HG02642 (cell line): Measurements from ENCODE around the gene PRIMPOL.
"Not testable (repeated sequence)": the region's sequence is repeated elsewhere in the genome, so short reads cannot be mapped to it uniquely, and the experiment has no call there.

ENCODE experiments used
- ATAC-seq: cut with Tn5 transposase; IDR thresholded peaks from one replicate; pipeline ENCODE4 v1.9.1; 2021; ENCODE audit warnings: mild to moderate bottlenecking; ENCODE audit not compliant: unreplicated experiment, poor library complexity

The PRIMPOL gene

GRCh38 chr4:184649026-184649970 lies at the start of gene PRIMPOL, which contains the start of gene CASP3:
Gene PRIMPOL (plus strand): TSS chr4:184649738. CDS start chr4:184657141, 7,403 bp downstream.
Gene CASP3 (minus strand): TSS chr4:184649447. CDS start chr4:184638453, 10,994 bp downstream.
- ATAC-seq, result peak; percentile 86

- not testable (repeated sequence) for ATAC-seq
These were observed 48.6 kb upstream of the PRIMPOL start for GRCh38 chr4:184600982-184601381.

- ATAC-seq, result not testable (repeated sequence)
These were observed 46.7 kb upstream of the PRIMPOL start for GRCh38 chr4:184602857-184603256.

- ATAC-seq, result not testable (repeated sequence)
These were observed 42.1 kb upstream of the PRIMPOL start for GRCh38 chr4:184607429-184607828.

- ATAC-seq, result no peak
These were observed 37.5 kb upstream of the PRIMPOL start for GRCh38 chr4:184612074-184612473.

- ATAC-seq, result no peak
These were observed 36.1 kb upstream of the PRIMPOL start for GRCh38 chr4:184613405-184613804.

- no peak for ATAC-seq
These were observed 35.0 kb upstream of the PRIMPOL start for GRCh38 chr4:184614509-184614908.

GRCh38 chr4:184616168-184616567 lies 33.4 kb upstream of the PRIMPOL start:
- not testable (repeated sequence) for ATAC-seq

GRCh38 chr4:184616633-184617551 lies 32.6 kb upstream of the PRIMPOL start:
- ATAC-seq, result peak; percentile 88

GRCh38 chr4:184617600-184618196 lies 31.8 kb upstream of the PRIMPOL start:
- no peak for ATAC-seq

- no peak for ATAC-seq
These were observed 29.2 kb upstream of the PRIMPOL start for GRCh38 chr4:184620212-184620867.

- no peak for ATAC-seq
These were observed 28.0 kb upstream of the PRIMPOL start for GRCh38 chr4:184621518-184621917.

GRCh38 chr4:184624504-184624903 lies 25.0 kb upstream of the PRIMPOL start:
- not testable (repeated sequence) for ATAC-seq

GRCh38 chr4:184624972-184625554 lies 24.5 kb upstream of the PRIMPOL start:
- ATAC-seq, result no peak

- not testable (repeated sequence) for ATAC-seq
These were observed 23.5 kb upstream of the PRIMPOL start for GRCh38 chr4:184625783-184626596.

GRCh38 chr4:184628103-184628502 lies 21.4 kb upstream of the PRIMPOL start:
- no peak for ATAC-seq

GRCh38 chr4:184632842-184633241 lies 16.7 kb upstream of the PRIMPOL start:
- ATAC-seq, result no peak

GRCh38 chr4:184635381-184635780 lies 14.2 kb upstream of the PRIMPOL start:
- no peak for ATAC-seq

- no peak for ATAC-seq
These were observed 13.4 kb upstream of the PRIMPOL start for GRCh38 chr4:184636144-184636543.
